AG09309 (cell line): ENCODE results near the gene MED13L.

Experiments used
- DNase-seq: peaks from one replicate; pipeline ENCODE4 v3.0.0-alpha.2; 2010; ENCODE audit warnings: low read depth
- H3K4me3 ChIP-seq: 2 replicates; pipeline ENCODE4 v1.5.1; 2011; ENCODE audit warnings: mild to moderate bottlenecking, low read depth, low read length, moderate library complexity; ENCODE audit not compliant: control insufficient read depth
- CTCF ChIP-seq: IDR thresholded peaks from 2 replicates; pipeline ENCODE4 v1.5.1; 2011; ENCODE audit warnings: mild to moderate bottlenecking, low read depth, low read length, inconsistent platforms; ENCODE audit not compliant: insufficient read depth, control insufficient read depth; ENCODE audit errors: missing control alignments

Gene MED13L

GRCh38 chr12:116182359-116183063 lies 95.0 kb downstream of the MED13L start:
- no peak for TF ChIP-seq CTCF
- H3K4me3 ChIP-seq = no peak overlapping the region
- DNase-seq = no peak

- no peak for DNase-seq
- H3K4me3 ChIP-seq = no peak overlapping the region
- TF ChIP-seq CTCF = no peak
Measured at GRCh38 chr12:116180448-116180847, 97.0 kb downstream of the MED13L start.

- TF ChIP-seq CTCF = no peak
- H3K4me3 ChIP-seq = no peak overlapping the region
- DNase-seq = no peak
Measured at GRCh38 chr12:116179384-116179783, 98.1 kb downstream of the MED13L start.

- H3K4me3 ChIP-seq = no peak overlapping the region
- DNase-seq = no peak
- TF ChIP-seq CTCF = no peak
Measured at GRCh38 chr12:116177017-116177416, 100.5 kb downstream of the MED13L start.

GRCh38 chr12:116174904-116175303 lies 102.6 kb downstream of the MED13L start:
- no peak overlapping the region for H3K4me3 ChIP-seq
- DNase-seq = no peak
- TF ChIP-seq CTCF = no peak

GRCh38 chr12:116174006-116174405 lies 103.5 kb downstream of the MED13L start:
- TF ChIP-seq CTCF = no peak
- no peak overlapping the region for H3K4me3 ChIP-seq
- DNase-seq = no peak

- DNase-seq = no peak
- H3K4me3 ChIP-seq = no peak overlapping the region
- no peak for TF ChIP-seq CTCF
Measured at GRCh38 chr12:116172224-116172849, 105.2 kb downstream of the MED13L start.
